ENCODE results near the gene CFLAR. TPM values are rescaled to one million over a fixed set of nuclear protein-coding genes. Genes with fewer than 3 reads are reported as not detected.

CFLAR gene
- total RNA-seq, 1 donor from 2014 or later: 47.5 TPM

- Histone ChIP-seq H3K27ac (ENCODE audit: low read depth, low read length) (no peak overlapping the region), H3K9ac (ENCODE audit: low read length) (no peak overlapping the region), H3K36me3 (ENCODE audit: insufficient read depth, low read length) (peaks cover 6% of the 10 kb centered on the region), H3K9me3 (ENCODE audit: insufficient read depth, low read depth, low read length) (no peaks in the 10 kb centered on the region), H3K79me2 (ENCODE audit: insufficient read depth, low read length) (no peaks in the 10 kb centered on the region), H3K4me3 (ENCODE audit: insufficient read depth, low read depth, low read length) (no peak overlapping the region), H3K4me2 (ENCODE audit: low read length) (no peak overlapping the region), H3K27me3 (ENCODE audit: insufficient read depth, low read length) (no peaks in the 10 kb centered on the region), H2AFZ (ENCODE audit: low read depth, low read length) (no peak overlapping the region), H3K4me1 (ENCODE audit: insufficient read depth, low read length) (no peaks in the 10 kb centered on the region), H4K20me1 (ENCODE audit: insufficient read depth, low read length) (no peaks in the 10 kb centered on the region)
- peaks cover 4% of the 10 kb centered on the region for H3K9me3 Mint-ChIP-seq (ENCODE audit: unreplicated experiment)
- TF ChIP-seq CTCF (IDR thresholded peaks at IDR 0.05; ENCODE audit: insufficient read depth, low read depth, low read length) (no peak), EZH2 (IDR thresholded peaks at IDR 0.05; ENCODE audit: insufficient read depth, low read length) (no peak)
- H3K36me3 Mint-ChIP-seq (ENCODE audit: low read depth, unreplicated experiment): peaks cover 10% of the 10 kb centered on the region
- FAIRE-seq (no peak), DNase-seq (ENCODE audit: low read depth) (no peak)
- H3K27ac Mint-ChIP-seq (ENCODE audit: unreplicated experiment): no peak overlapping the region
- no peaks in the 10 kb centered on the region for H3K4me1 Mint-ChIP-seq (ENCODE audit: low read depth, unreplicated experiment)
- H3K4me3 Mint-ChIP-seq (ENCODE audit: unreplicated experiment): no peak overlapping the region
- no peaks in the 10 kb centered on the region for H3K27me3 Mint-ChIP-seq (ENCODE audit: low read depth, unreplicated experiment)
Observed at GRCh38 chr2:201171259-201171814, 55.4 kb downstream of the CFLAR start.

- Histone ChIP-seq H3K4me2 (ENCODE audit: low read length) (no peak overlapping the region), H3K9ac (ENCODE audit: low read length) (no peak overlapping the region), H3K79me2 (ENCODE audit: insufficient read depth, low read length) (no peaks in the 10 kb centered on the region), H3K4me1 (ENCODE audit: insufficient read depth, low read length) (no peaks in the 10 kb centered on the region), H3K27me3 (ENCODE audit: insufficient read depth, low read length) (no peaks in the 10 kb centered on the region), H3K4me3 (ENCODE audit: insufficient read depth, low read depth, low read length) (no peak overlapping the region), H3K9me3 (ENCODE audit: insufficient read depth, low read depth, low read length) (no peaks in the 10 kb centered on the region), H4K20me1 (ENCODE audit: insufficient read depth, low read length) (no peaks in the 10 kb centered on the region), H3K36me3 (ENCODE audit: insufficient read depth, low read length) (peaks cover 4% of the 10 kb centered on the region), H3K27ac (ENCODE audit: low read depth, low read length) (no peak overlapping the region), H2AFZ (ENCODE audit: low read depth, low read length) (no peak overlapping the region)
- no peaks in the 10 kb centered on the region for H3K27me3 Mint-ChIP-seq (ENCODE audit: low read depth, unreplicated experiment)
- FAIRE-seq (no peak), DNase-seq (ENCODE audit: low read depth) (no peak)
- H3K27ac Mint-ChIP-seq (ENCODE audit: unreplicated experiment): no peak overlapping the region
- TF ChIP-seq CTCF (IDR thresholded peaks at IDR 0.05; ENCODE audit: insufficient read depth, low read depth, low read length): no peak
- no peak for TF ChIP-seq EZH2 (IDR thresholded peaks at IDR 0.05; ENCODE audit: insufficient read depth, low read length)
- no peak overlapping the region for H3K4me3 Mint-ChIP-seq (ENCODE audit: unreplicated experiment)
- no peaks in the 10 kb centered on the region for H3K4me1 Mint-ChIP-seq (ENCODE audit: low read depth, unreplicated experiment)
- H3K36me3 Mint-ChIP-seq (ENCODE audit: low read depth, unreplicated experiment): peaks cover 7% of the 10 kb centered on the region
- peaks cover 2% of the 10 kb centered on the region for H3K9me3 Mint-ChIP-seq (ENCODE audit: unreplicated experiment)
Observed at GRCh38 chr2:201172279-201172678, 56.3 kb downstream of the CFLAR start.

GRCh38 chr2:201174687-201175086 is 58.7 kb downstream of the CFLAR start:
- FAIRE-seq (no peak), DNase-seq (ENCODE audit: low read depth) (no peak)
- Mint-ChIP-seq H3K27me3 (ENCODE audit: low read depth, unreplicated experiment) (no peaks in the 10 kb centered on the region), H3K36me3 (ENCODE audit: low read depth, unreplicated experiment) (no peaks in the 10 kb centered on the region), H3K4me1 (ENCODE audit: low read depth, unreplicated experiment) (no peaks in the 10 kb centered on the region), H3K9me3 (ENCODE audit: unreplicated experiment) (peaks cover 9% of the 10 kb centered on the region), H3K4me3 (ENCODE audit: unreplicated experiment) (no peak overlapping the region), H3K27ac (ENCODE audit: unreplicated experiment) (no peak overlapping the region)
- no peaks in the 10 kb centered on the region for H3K27me3 ChIP-seq (ENCODE audit: insufficient read depth, low read length)
- no peak overlapping the region for H3K4me2 ChIP-seq (ENCODE audit: low read length)
- no peak overlapping the region for H3K4me3 ChIP-seq (ENCODE audit: insufficient read depth, low read depth, low read length)
- no peak overlapping the region for H3K9ac ChIP-seq (ENCODE audit: low read length)
- no peak overlapping the region for H3K27ac ChIP-seq (ENCODE audit: low read depth, low read length)
- no peak overlapping the region for H2AFZ ChIP-seq (ENCODE audit: low read depth, low read length)
- H3K36me3 ChIP-seq (ENCODE audit: insufficient read depth, low read length): no peaks in the 10 kb centered on the region
- no peaks in the 10 kb centered on the region for H3K9me3 ChIP-seq (ENCODE audit: insufficient read depth, low read depth, low read length)
- H4K20me1 ChIP-seq (ENCODE audit: insufficient read depth, low read length): no peaks in the 10 kb centered on the region
- H3K4me1 ChIP-seq (ENCODE audit: insufficient read depth, low read length): no peaks in the 10 kb centered on the region
- no peak for TF ChIP-seq CTCF (IDR thresholded peaks at IDR 0.05; ENCODE audit: insufficient read depth, low read depth, low read length)
- TF ChIP-seq EZH2 (IDR thresholded peaks at IDR 0.05; ENCODE audit: insufficient read depth, low read length): no peak
- H3K79me2 ChIP-seq (ENCODE audit: insufficient read depth, low read length): no peaks in the 10 kb centered on the region

All from astrocyte (in vitro differentiated cells and primary cell).